Kidney (tissue), 14 donors: ENCODE measurements around the gene PIAS2. TPM values are rescaled to one million over a fixed set of nuclear protein-coding genes. Genes with fewer than 3 reads are reported as not detected.
"Not testable (repeated sequence)": the region's sequence is repeated elsewhere in the genome, so short reads cannot be mapped to it uniquely, and the experiment has no call there.

Experiments
- DNase-seq, 5 donors: peaks; one replicate each; pipeline ENCODE4 v3.0.0-alpha.2; 2013 to 2020
- FAIRE-seq: peaks from 2 replicates; lab custom pipeline; 2012; peaks lifted over from hg19 to GRCh38; lab: Jason Lieb, UNC
- H3K27ac ChIP-seq, 2 donors: one replicate each; pipeline ENCODE4 v1.7.0; 2013; ENCODE audit warnings: low read depth in 2 of 2, low read length in 2 of 2, inconsistent platforms in 1 of 2
- H3K27me3 ChIP-seq: one replicate; pipeline ENCODE4 v1.7.1; 2013; ENCODE audit warnings: low read length, inconsistent platforms; ENCODE audit not compliant: control insufficient read depth, insufficient read depth
- H3K36me3 ChIP-seq, 3 donors: one replicate each; pipeline versions ENCODE4 v1.7.0 to v1.7.1; 2013; ENCODE audit warnings: low read length in 3 of 3, control low read depth in 1 of 3, inconsistent platforms in 1 of 3; ENCODE audit not compliant: insufficient read depth in 3 of 3, control insufficient read depth in 2 of 3
- H3K4me1 ChIP-seq, 3 donors: one replicate each; pipeline versions ENCODE4 v1.7.0 to v1.7.1; 2013; ENCODE audit warnings: low read length in 3 of 3, inconsistent platforms in 1 of 3, low read depth in 1 of 3; ENCODE audit not compliant: control insufficient read depth in 2 of 3, insufficient read depth in 2 of 3
- H3K4me3 ChIP-seq, 3 donors: one replicate each; pipeline versions ENCODE4 v1.7.0 to v1.8.1; 2013; ENCODE audit warnings: low read length in 3 of 3, control low read depth in 1 of 3, inconsistent platforms in 1 of 3
- H3K9ac ChIP-seq, 3 donors: one replicate each; pipeline versions ENCODE4 v1.7.0 to v1.7.1; 2013; ENCODE audit warnings: low read length in 3 of 3, control low read depth in 1 of 3, inconsistent platforms in 1 of 3
- H3K9me3 ChIP-seq, 3 donors: one replicate each; pipeline versions ENCODE4 v1.7.0 to v1.7.1; 2013; ENCODE audit warnings: low read length in 3 of 3, control low read depth in 1 of 3, inconsistent platforms in 1 of 3; ENCODE audit not compliant: control insufficient read depth in 2 of 3, insufficient read depth in 1 of 3
- CTCF ChIP-seq: IDR thresholded peaks from 3 replicates; pipeline ENCODE4 v1.5.1; 2012; ENCODE audit warnings: mild to moderate bottlenecking, moderate library complexity, borderline replicate concordance; ENCODE audit not compliant: insufficient read depth; ENCODE audit errors: extremely low read depth
- intact Hi-C: fragments of 100-400 bp; cut with DNase I; formaldehyde crosslinking; loops from one replicate; pipeline ENCODE4 v1.11.1; 2022
- polyA plus RNA-seq: library from polyadenylated mRNA; stranded (reverse); fragments of 350-450 nt; fragmentation: Illumina TruSeq; extraction: RNeasy Lipid Tissue Mini Kit (QIAGEN cat#74804); gene quantifications from one replicate; pipeline ENCODE4 v1.2.3, GENCODE V29; 2014; ENCODE audit warnings: low read depth, low replicate concordance; ENCODE audit not compliant: insufficient read depth
- total RNA-seq: library from RNA; stranded (reverse); fragmentation: NEBNext Ultra II Directional; extraction: Animal tissue kit (Norgen Biotek cat#: 25700); gene quantifications from one replicate; pipeline ENCODE4 v1.2.1, GENCODE V29; 2021
- donor health status: control.
- donor health status: control.
- donor health status: control.
- donor health status: control.
- donor health status: control.
- donor health status: DM: yes; HTN: yes; CAD: no.
- donor health status: Normal renal cell carcinoma (clear cell type).

Gene PIAS2
- total and polyA plus RNA-seq, 2 donors from 2014 or later: 9.9 to 41.2 TPM

GRCh38 chr18:46842583-46842982 is 74.7 kb downstream of the PIAS2 start:
- intact Hi-C loops: no loop called here
- no peaks in the 10 kb centered on the region for H3K36me3 ChIP-seq
- no peak for FAIRE-seq
- no peak for TF ChIP-seq CTCF
- no peaks in the 10 kb centered on the region for H3K27me3 ChIP-seq
- no peaks in the 10 kb centered on the region for H3K9me3 ChIP-seq
- no peak overlapping the region for H3K9ac ChIP-seq
- H3K4me3 ChIP-seq: no peak overlapping the region
- no peak for DNase-seq
- H3K27ac ChIP-seq: no peak overlapping the region
- peaks cover 0 to 4% (median 0%) of the 10 kb centered on the region in 3 donors for H3K4me1 ChIP-seq

DNA sequence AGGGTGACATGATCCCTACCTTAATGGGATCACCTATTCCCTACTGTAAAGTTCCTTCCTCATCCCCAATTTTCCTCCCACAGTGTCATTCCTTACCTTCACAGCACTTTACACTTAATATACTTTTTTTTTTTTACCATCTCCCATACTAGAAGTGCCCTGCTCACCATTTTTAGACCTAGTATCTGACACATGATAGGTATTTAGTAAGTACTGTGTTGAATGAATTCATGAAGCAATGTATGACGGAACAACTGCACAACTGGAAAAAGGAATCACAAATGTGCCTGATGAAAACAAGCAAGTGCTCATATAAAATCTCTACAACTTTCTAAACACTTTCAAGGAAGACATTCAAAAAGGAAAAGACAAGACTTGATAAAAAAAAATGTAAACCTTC is 83.4 kb downstream of the PIAS2 start:
- H3K27ac ChIP-seq: no peak overlapping the region
- DNase-seq (no peak), FAIRE-seq (no peak)
- no peak overlapping the region for H3K4me3 ChIP-seq
- intact Hi-C loops: no loop called here
- H3K9ac ChIP-seq: no peak overlapping the region
- no peaks in the 10 kb centered on the region for H3K9me3 ChIP-seq
- peaks cover 0 to 7% (median 0%) of the 10 kb centered on the region in 3 donors for H3K36me3 ChIP-seq
- no peak for TF ChIP-seq CTCF
- H3K27me3 ChIP-seq: no peaks in the 10 kb centered on the region
- H3K4me1 ChIP-seq: no peaks in the 10 kb centered on the region

- no peak overlapping the region for H3K27ac ChIP-seq
- no peaks in the 10 kb centered on the region for H3K27me3 ChIP-seq
- peaks cover 0 to 7% (median 2%) of the 10 kb centered on the region in 3 donors for H3K36me3 ChIP-seq
- DNase-seq (no peak), FAIRE-seq (no peak)
- H3K4me3 ChIP-seq: no peak overlapping the region
- TF ChIP-seq CTCF: no peak
- H3K4me1 ChIP-seq: no peaks in the 10 kb centered on the region
- intact Hi-C loops: no loop called here
- no peaks in the 10 kb centered on the region for H3K9me3 ChIP-seq
- no peak overlapping the region for H3K9ac ChIP-seq
Observed at GRCh38 chr18:46832849-46833248, 84.5 kb downstream of the PIAS2 start.

DNA sequence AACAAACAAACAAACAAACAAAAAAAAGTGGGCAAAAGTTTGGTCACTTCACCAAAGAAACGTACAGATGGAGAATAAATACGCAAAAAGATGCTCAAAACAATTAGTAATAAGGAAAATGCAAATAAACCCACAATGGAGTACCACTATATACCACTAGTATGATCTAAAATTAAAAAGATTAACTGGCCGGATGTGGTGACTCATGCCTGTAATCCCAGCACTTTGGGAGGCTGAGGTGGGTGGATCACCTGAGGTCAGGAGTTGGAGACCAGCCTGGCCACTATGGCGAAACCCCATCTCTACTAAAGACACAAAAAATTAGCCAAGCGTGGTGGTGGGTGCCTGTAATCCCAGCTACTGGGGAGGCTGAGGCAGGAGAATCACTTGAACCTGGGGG is 84.9 kb downstream of the PIAS2 start:
- H3K27me3 ChIP-seq, H3K36me3 ChIP-seq, FAIRE-seq, H3K9me3 ChIP-seq, H3K9ac ChIP-seq, H3K27ac ChIP-seq, intact Hi-C loops, DNase-seq, H3K4me1 ChIP-seq, H3K4me3 ChIP-seq: not testable (repeated sequence)
